Smooth muscle cell (in vitro differentiated cells): ENCODE results near the gene ST8SIA5. TPM values are rescaled to one million over a fixed set of nuclear protein-coding genes. Genes with fewer than 3 reads are reported as not detected.

ENCODE experiments used
- DNase-seq: peaks from one replicate; lab custom pipeline; 2025; ENCODE audit not compliant: unreplicated experiment; lab: John Stamatoyannopoulos, UW
- H2AFZ ChIP-seq: fragments of 200-600 bp; sonication (generic); 2 replicates; pipeline ENCODE4 v1.6.0; 2016; ENCODE audit warnings: antibody characterized with exemption, low read depth, mild to moderate bottlenecking
- H3F3A ChIP-seq: fragments of 200-600 bp; sonication (generic); 2 replicates; pipeline ENCODE4 v1.6.0; 2017; ENCODE audit warnings: antibody characterized with exemption, low read depth
- H3K27ac ChIP-seq: fragments of 200-600 bp; sonication (generic); 2 replicates; pipeline ENCODE4 v1.5.1; 2016; ENCODE audit warnings: low read depth, mild to moderate bottlenecking
- H3K27me3 ChIP-seq: fragments of 200-600 bp; sonication (generic); 2 replicates; pipeline ENCODE4 v1.6.1; 2016; ENCODE audit warnings: low read depth, mild to moderate bottlenecking
- H3K36me3 ChIP-seq: fragments of 200-600 bp; sonication (generic); 2 replicates; pipeline ENCODE4 v1.5.1; 2016; ENCODE audit warnings: low read depth
- H3K4me1 ChIP-seq: fragments of 200-600 bp; sonication (generic); 2 replicates; pipeline ENCODE4 v1.5.1; 2016; ENCODE audit warnings: low read depth
- H3K4me2 ChIP-seq: fragments of 200-600 bp; sonication (generic); 2 replicates; pipeline ENCODE4 v1.6.0; 2016; ENCODE audit warnings: mild to moderate bottlenecking
- H3K4me3 ChIP-seq: fragments of 200-600 bp; sonication (generic); 2 replicates; pipeline ENCODE4 v1.5.1; 2016; ENCODE audit warnings: mild to moderate bottlenecking
- H3K79me2 ChIP-seq: fragments of 200-600 bp; sonication (generic); 2 replicates; pipeline ENCODE4 v1.6.0; 2016; ENCODE audit warnings: low read depth, mild to moderate bottlenecking
- H3K9ac ChIP-seq: fragments of 200-600 bp; sonication (generic); 2 replicates; pipeline ENCODE4 v1.6.0; 2016; ENCODE audit warnings: low read depth
- H3K9me3 ChIP-seq: fragments of 200-600 bp; sonication (generic); replicated peaks from 2 replicates; pipeline ENCODE4 v1.5.1; 2016; ENCODE audit warnings: low read depth
- H4K20me1 ChIP-seq: fragments of 200-600 bp; sonication (generic); 2 replicates; pipeline ENCODE4 v1.6.0; 2016; ENCODE audit warnings: low read depth
- CTCF ChIP-seq: fragments of 200-600 bp; sonication (generic); IDR thresholded peaks from 2 replicates; pipeline ENCODE4 v1.5.1; 2017; ENCODE audit warnings: borderline replicate concordance, mild to moderate bottlenecking, antibody characterized with exemption; ENCODE audit not compliant: insufficient read depth, poor library complexity, severe bottlenecking
- WGBS: methylation state at CpG from one replicate; pipeline ENCODE4 v1.1.7; 2016; ENCODE audit warnings: low lambda C conversion rate; 5-methylcytosine and 5-hydroxymethylcytosine counted together
- polyA plus RNA-seq: library from polyadenylated mRNA; unstranded; fragments of >200 nt; fragmentation: Nextera tagmentation; extraction: Ambion mirVana; gene quantifications from 2 replicates; pipeline ENCODE4 v1.2.1, GENCODE V29; 2016
- total RNA-seq: library from RNA; depleted of rRNA; stranded (reverse); fragments of >200 nt; gene quantifications from 2 replicates; pipeline ENCODE4 v1.2.3, GENCODE V29; 2014

The ST8SIA5 gene
- total and polyA plus RNA-seq, 2 experiments from 2014 or later: 0.22 TPM; not detected in 1

- Histone ChIP-seq H3K9ac (no peak within 1 kb of the TSS), H3K27ac (no peak within 1 kb of the TSS), H3K27me3 (peaks cover 12% of the 10 kb centered on the region), H3K4me2 (no peak within 1 kb of the TSS), H2AFZ (peak within 1 kb of the TSS; percentile 37), H3F3A (no peaks in the 10 kb centered on the region), H3K9me3 (no peaks in the 10 kb centered on the region), H3K4me1 (no peaks in the 10 kb centered on the region), H4K20me1 (no peaks in the 10 kb centered on the region), H3K36me3 (no peaks in the 10 kb centered on the region), H3K4me3 (no peak within 1 kb of the TSS), H3K79me2 (no peaks in the 10 kb centered on the region)
- DNase-seq: no peak
- WGBS: 80% methylated on average over 25 of the region's 25 CpGs
- no peak for TF ChIP-seq CTCF
Observed at GRCh38 chr18:46657115-46657955, 99.5 kb downstream of the ST8SIA5 start, which contains the start of gene LOXHD1. Gene LOXHD1, minus strand, starts transcription at chr18:46657220. Its CDS starts 187 bp downstream, at chr18:46657033.

DNA sequence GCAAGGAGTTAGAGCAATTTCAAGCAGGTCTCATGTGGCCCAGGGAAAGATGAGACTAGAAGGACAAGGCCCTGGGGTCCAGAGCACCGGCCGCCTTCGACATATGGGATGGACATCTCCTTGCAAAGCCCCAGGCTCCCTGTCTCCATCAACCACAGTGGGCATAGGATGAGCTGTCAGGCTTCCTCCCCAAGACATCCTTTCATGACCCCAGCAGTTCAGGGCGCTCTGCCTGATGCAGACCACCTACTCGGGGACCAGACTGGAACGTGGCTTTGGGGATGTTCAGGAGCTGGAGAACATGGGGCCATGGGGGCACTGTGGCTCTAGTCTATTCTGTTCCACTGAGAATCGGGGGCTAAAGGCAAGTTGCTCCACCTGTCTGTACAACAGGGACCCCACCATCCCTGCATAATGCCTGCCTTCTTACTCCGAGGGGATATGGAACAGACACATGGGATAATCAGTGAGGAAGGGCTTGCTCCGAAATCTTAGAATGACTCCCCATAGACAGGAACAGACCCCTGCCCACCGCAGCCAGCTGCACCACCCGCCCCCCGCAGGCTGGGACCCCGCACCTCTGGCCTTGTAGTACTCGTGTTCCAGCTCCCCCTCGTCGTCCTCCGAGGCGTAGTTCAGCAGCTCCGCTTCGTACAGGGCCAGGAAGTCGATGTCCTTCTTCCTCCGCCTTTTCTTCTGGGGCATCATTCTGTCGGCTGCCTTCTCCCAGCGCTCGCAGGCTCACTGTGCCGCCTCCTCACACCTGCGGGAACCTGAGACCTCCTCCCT lies 100.3 kb downstream of the ST8SIA5 start:
- no peak overlapping the region for H3K27ac ChIP-seq
- no peak overlapping the region for H2AFZ ChIP-seq
- no peak overlapping the region for H3K4me3 ChIP-seq
- peaks cover 19% of the 10 kb centered on the region for H3K27me3 ChIP-seq
- no peak overlapping the region for H3K4me2 ChIP-seq
- no peaks in the 10 kb centered on the region for H4K20me1 ChIP-seq
- H3K79me2 ChIP-seq: no peaks in the 10 kb centered on the region
- no peak for DNase-seq
- H3K4me1 ChIP-seq: no peaks in the 10 kb centered on the region
- WGBS: 84% methylated on average over 24 of the region's 27 CpGs
- no peaks in the 10 kb centered on the region for H3K9me3 ChIP-seq
- no peaks in the 10 kb centered on the region for H3K36me3 ChIP-seq
- H3F3A ChIP-seq: no peaks in the 10 kb centered on the region
- TF ChIP-seq CTCF: no peak
- no peak overlapping the region for H3K9ac ChIP-seq

DNA sequence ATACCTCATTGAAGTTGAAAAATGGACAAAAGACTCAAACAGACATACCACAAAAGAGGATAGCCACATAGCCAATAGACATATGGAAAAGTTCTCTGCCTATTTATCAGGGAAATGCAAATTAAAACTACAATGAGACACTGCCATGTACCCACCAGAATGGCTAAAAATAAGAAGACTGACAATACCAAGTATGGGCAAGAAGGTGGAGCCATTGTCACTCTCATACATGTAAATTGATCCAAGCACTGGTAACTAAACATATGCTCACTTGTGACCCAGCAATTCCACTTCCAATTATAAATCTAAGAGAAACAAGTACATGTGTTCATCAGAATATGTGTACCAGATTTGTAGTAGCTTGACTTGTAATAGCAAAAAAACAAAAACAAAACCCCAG lies 104.5 kb downstream of the ST8SIA5 start:
- Histone ChIP-seq H3K79me2 (no peaks in the 10 kb centered on the region), H2AFZ (no peak overlapping the region), H3F3A (no peaks in the 10 kb centered on the region), H3K9ac (no peak overlapping the region), H3K9me3 (no peaks in the 10 kb centered on the region), H3K4me2 (no peak overlapping the region), H3K4me1 (no peaks in the 10 kb centered on the region), H3K36me3 (no peaks in the 10 kb centered on the region), H3K27me3 (peaks cover 32% of the 10 kb centered on the region), H4K20me1 (no peaks in the 10 kb centered on the region), H3K27ac (no peak overlapping the region), H3K4me3 (no peak overlapping the region)
- no peak for DNase-seq
- TF ChIP-seq CTCF: no peak
